ENCODE data around the gene SMPD2.
"Not testable (repeated sequence)": the region's sequence is repeated elsewhere in the genome, so short reads cannot be mapped to it uniquely, and the experiment has no call there.

Gene SMPD2

GRCh38 chr6:109447878-109448555 lies 7.5 kb downstream of the SMPD2 start:
- no peak for DNase-seq

GRCh38 chr6:109448615-109449014 lies 8.1 kb downstream of the SMPD2 start:
- no peak for DNase-seq

DNA sequence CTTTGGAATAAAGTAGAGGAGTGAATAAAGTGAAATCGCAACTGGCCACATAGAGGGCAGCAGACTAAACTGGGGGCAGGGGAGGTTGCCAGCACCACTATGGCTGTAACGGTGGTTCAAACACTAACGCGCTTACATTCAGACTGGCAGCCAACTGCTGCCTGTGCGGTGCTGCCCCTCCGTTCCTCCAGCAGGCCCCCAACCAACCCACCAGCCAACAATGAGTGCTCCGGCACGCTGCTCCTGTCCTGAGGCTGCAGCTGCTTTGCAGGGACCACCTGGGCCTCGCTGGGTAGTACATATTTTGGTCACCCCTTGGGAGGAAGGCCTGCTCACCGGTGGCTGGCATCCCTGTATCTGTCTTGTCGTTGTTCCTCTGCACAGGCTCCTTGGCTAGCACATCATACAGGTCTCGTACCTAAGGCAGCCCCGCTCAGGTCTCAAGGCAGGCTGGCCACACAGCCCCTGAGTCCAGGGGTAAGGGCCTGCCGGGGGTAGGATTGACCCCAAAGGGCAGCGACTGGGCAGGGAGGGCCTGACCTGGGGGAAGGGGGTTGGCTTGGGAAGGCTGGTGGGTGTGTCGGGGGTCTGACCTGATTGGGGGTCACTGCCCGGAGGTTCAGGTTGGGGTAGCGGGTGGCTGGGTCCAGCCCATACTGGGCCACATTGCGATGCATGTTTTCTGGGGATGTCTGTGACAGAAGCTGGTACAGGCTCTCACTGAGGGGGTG lies 8.7 kb downstream of the SMPD2 start:
- no peak for DNase-seq

GRCh38 chr6:109449795-109450673 lies 9.5 kb downstream of the SMPD2 start:
- no peak for DNase-seq

DNA sequence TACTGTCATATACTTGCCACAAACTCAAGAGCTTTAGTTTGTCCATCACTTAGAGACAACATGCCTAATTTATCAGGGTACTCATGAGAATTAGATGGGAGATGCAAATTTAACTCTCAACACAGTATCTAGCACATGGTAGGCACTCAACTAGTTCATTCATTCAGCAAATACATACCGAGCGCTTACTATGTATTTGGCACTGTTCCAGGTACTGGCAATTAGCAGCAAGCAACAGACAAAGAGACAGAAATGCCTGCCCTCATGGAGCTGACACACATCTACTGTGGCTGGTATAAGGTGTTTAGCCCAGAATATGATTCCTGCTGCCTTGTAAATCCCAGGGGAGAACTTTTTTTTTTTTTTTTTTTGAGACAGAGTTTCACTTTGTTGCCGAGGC lies 10.3 kb downstream of the SMPD2 start:
- DNase-seq = no peak

DNA sequence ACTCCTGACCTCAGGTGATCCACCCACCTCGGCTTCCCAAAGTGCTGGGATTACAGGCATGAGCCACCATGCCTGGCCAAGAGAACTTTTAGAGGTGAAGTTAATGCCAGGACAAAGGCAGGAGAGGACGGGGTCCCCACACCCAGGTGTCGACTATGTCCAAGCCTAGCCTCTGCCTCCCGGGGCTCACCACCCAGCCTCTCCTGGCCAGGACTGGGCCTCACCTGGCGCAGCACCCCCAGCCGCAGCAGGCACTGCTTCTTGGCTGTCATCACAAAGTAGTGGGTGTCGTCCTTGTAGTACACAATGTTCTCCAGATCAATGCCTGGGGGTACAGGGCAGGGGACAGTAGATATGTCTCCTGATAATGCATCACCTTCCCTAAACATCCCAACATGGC lies 10.9 kb downstream of the SMPD2 start:
- DNase-seq = no peak

- no peak for DNase-seq
Observed at GRCh38 chr6:109452181-109452580, 11.7 kb downstream of the SMPD2 start.

- DNase-seq = no peak
Observed at GRCh38 chr6:109453156-109453555, 12.6 kb downstream of the SMPD2 start.

GRCh38 chr6:109453594-109454495 lies 13.3 kb downstream of the SMPD2 start:
- no peak for DNase-seq

DNA sequence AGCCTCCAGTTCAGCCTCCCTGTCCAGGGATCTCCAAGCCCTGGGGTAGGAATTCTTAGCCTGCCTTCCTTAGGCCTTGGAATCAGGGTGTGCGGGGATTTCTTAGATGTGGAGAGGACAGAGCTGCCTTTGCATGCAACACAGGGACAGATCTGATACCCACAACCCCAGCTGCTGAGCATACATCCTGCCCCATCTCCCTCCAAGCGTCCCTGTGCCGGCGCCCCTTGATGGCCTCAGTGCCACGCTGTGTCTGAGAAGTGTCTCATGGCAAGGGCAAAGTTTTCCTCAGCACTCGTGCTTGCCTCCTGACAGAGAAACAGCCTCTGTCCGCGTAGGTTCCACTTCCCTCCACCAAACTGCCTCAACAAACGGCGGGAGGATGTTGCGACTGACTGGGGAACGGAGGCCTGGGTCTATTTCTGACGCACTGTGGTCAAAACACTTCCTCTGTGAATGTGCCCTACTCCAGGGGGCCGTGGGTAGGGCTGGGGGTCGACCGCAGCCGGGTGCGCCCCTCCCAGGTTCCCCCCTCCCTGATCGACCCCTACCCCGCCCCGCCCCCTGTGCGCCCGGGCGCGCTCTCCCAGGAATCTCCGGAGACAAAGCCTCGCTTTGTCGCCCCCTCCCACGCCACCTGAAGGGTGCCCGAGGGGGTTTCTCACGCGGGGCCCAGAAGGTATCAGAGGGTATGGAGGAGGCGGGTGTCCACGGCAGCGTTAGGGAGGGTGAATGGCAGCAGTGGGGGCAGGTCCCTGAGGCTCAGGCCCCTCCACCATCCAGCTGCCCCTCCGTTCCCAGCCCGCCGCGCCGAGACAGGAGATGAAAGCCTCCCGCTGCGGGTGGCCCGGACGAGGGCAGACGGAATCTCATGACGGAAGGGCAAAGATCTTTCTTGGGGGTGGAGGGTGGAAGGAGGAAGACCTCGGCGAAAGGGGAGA lies 14.2 kb downstream of the SMPD2 start:
- DNase-seq = peak; percentile 48

GRCh38 chr6:109455437-109456110 lies 15.1 kb downstream of the SMPD2 start, which contains the start of gene MICAL1:
Gene MICAL1, minus strand, starts transcription at chr6:109455772. Its CDS starts 1,576 bp downstream, at chr6:109454196.
- DNase-seq = peak; percentile 69

GRCh38 chr6:109456111-109456583 lies 15.6 kb downstream of the SMPD2 start:
- no peak for DNase-seq

DNA sequence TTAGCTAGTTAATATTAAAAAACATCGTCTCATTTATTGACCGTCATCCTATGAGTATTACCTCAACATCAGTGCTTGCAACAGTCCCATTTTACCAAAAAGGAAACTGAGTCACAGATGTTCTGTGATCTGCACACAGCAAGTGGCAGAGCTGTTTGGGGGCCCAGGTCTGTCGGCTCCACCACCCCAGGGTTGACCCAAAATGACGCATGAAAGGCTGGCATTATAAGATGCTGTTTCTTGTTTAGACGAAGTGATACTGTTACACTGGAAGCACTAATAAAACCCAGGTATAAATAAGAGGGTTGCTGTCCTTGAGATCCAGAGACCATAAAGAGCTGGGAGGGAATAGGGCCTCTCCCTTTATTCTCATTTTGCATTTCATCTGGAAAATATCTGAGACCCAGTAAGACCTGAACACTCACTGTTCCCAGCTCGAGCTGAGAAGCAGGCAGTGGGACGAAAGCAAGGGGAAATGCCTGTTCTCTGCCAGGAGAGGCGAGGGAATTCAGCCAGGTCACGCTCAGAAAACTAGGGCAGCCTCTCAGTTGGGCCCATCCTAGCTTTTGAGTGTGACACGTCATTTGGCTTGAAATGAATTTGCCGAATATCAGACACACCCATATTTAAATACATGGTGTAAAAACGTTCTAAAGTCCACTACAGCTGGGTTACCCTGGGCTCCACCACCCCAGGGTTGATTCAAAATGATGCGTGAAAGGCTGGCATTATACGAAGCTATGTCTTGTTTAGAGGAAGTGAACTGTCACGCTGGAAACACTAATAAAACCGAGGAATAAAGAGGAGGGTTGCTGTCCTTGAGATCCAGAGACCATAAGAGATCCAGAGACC lies 16.4 kb downstream of the SMPD2 start:
- no peak for DNase-seq

GRCh38 chr6:109457562-109457996 lies 17.1 kb downstream of the SMPD2 start:
- DNase-seq = no peak

DNA sequence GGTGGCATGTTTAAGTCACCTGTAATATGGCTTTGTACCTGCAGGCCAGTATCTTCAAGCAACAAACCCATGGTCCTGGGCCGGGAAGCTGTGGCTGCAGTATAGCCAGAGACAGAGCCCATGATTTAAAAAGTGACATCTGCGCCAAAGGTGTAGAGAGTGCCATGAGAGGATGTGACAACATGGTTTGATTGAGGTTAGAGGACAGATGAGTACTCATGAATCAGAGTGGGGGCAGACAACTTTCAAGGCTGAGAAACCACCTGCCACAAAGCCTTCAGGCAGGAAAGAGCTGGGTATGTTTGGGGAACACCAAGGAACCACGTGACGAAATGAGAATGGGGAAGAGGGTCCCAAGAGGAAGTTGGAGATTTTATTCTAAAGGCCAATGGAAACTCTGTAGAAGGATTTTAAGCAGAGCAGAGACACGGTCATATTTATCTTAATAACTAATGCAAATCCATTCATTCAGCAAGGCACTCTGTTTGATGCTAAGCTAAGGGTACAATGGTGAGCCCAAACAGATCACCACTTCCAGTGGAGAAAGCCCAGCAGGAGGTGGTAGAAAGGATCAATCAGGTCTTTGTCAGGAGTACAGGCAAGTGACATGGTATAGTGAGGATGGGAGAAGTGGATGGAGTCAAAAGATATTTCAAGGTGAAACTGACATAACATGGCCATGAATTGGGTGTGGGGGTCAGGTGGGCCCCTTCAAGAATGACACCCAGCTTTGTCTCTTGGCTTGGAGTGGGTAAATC lies 18.4 kb downstream of the SMPD2 start:
- DNase-seq = no peak

DNA sequence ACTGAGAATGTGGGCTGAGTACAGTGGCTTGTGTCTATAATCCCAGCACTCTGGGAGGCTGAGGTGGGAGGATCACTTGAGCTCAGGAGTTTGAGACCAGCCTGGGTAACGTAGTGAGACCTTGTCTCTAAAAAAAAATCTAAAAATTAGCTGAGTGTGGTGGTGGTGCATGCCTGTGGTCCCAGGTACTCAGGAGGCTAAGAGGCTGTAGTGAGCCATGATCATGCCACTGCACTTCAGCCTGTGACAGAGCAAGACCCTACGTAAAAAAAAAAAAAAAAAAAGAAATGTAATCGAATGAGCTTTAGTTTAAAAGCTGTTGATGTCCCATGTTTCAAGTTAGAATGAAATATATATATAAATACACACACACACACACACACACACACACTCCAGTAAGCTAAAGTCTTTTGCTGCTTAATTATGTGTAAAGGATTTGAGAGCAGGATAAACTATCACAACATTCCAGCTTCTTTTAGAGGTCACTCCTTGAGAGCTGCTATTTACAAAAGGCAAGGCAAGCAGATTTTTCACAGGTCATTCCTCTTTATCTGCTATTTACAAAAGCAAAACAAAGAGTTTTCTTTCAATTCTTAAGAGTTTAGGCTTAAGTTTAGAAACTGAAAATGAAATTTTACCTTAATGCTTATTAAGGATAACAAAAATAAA lies 19.8 kb downstream of the SMPD2 start:
- DNase-seq = no peak

DNA sequence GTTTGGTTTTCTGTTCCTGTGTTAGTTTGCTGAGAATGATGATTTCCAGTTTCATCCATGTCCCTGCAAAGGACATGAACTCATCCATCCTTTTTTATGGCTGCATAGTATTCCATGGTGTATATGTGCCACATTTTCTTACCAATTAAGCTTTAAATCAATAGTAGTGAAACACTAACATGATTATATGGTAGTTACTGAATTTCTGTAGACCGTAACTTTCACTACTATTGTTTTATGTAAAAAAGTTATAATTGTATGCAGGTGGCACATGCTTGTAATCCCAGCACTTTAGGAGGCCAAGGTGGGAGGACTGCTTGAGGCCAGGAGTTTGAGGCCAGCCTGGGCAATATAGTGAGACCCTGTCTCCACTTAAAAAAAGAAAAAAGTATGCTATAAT lies 20.7 kb downstream of the SMPD2 start:
- not testable (repeated sequence) for DNase-seq
